Gastrocnemius medialis (tissue), 4 donors: ENCODE measurements around the gene CSRNP3.

ENCODE experiments used
- CTCF ChIP-seq, 5 experiments: fragments of 450-650 bp in 3 of 5; fragments of 200-600 bp in 2 of 5; sonication (generic) in 2 of 5; IDR thresholded peaks in 4 of 5; conservative IDR thresholded peaks in 1 of 5; 1 replicate in 4 of 5; 2 replicates in 1 of 5; pipeline ENCODE4 v1.5.1; 2016 to 2019; ENCODE audit warnings: antibody characterized with exemption in 5 of 5, mild to moderate bottlenecking in 3 of 5, moderate library complexity in 3 of 5
- POLR2A ChIP-seq, 2 donors: fragments of 450-650 bp; IDR thresholded peaks; one replicate each; pipeline ENCODE4 v1.6.1; 2017; ENCODE audit warnings: antibody characterized with exemption in 2 of 2, mild to moderate bottlenecking in 2 of 2, moderate library complexity in 2 of 2

DNA sequence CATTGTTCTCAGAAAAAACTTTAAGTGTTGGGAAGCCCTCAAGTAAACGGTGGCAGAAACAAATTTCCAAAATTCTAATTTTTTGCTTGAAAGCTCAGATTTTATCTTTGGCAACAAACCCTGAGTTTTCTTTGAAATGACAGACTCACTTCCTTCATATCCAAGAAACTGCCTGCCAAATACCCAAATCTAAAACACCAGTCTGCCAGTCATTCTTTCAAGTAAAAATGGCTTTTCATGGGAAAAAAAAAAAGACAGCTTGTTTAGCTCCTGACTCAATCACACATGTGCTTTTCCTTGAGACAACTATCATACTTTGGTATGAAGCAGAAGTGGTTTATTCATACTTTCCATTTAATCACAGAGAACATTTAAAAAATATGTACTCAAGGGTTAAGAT is 40.6 kb upstream of the CSRNP3 start:
- TF ChIP-seq CTCF (IDR thresholded peaks at IDR 0.05 in 4 of 5, conservative IDR thresholded peaks at IDR 0.05 in 1 of 5) (no peak), POLR2A (IDR thresholded peaks at IDR 0.05) (no peak)
